GM12874 (cell line): Measurements from ENCODE around the gene P2RY13.

Source experiments
- CTCF ChIP-seq: IDR thresholded peaks from 2 replicates; pipeline ENCODE4 v1.5.1; 2011; ENCODE audit warnings: low read depth, mild to moderate bottlenecking, control low read depth, low read length, moderate library complexity; ENCODE audit not compliant: insufficient read depth

P2RY13 gene

DNA sequence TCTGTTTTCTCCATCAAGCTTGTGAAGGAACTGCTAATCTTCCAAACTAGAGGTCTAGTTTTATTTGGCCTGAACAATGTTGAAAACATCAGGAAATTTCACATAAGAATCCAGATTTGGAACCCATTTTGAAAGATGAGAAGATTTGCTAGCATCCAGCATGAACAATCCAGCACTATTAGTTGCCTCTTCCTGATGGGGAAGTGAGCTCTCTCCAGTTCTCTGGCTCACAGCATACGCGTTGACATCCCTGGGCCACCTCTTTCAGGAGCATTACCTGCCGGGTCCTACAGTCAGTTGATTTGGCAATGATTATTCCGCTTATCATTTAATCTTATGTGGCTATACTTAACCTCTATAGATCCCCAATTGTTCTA lies 23.6 kb downstream of the P2RY13 start:
- TF ChIP-seq CTCF: no peak

GRCh38 chr3:151305060-151305774 lies 24.1 kb downstream of the P2RY13 start:
- no peak for TF ChIP-seq CTCF

GRCh38 chr3:151303751-151304150 lies 25.6 kb downstream of the P2RY13 start:
- TF ChIP-seq CTCF: no peak

GRCh38 chr3:151301787-151302186 lies 27.6 kb downstream of the P2RY13 start:
- TF ChIP-seq CTCF: no peak

GRCh38 chr3:151300539-151300938 lies 28.8 kb downstream of the P2RY13 start:
- no peak for TF ChIP-seq CTCF

GRCh38 chr3:151299006-151299405 lies 30.3 kb downstream of the P2RY13 start:
- TF ChIP-seq CTCF: no peak

DNA sequence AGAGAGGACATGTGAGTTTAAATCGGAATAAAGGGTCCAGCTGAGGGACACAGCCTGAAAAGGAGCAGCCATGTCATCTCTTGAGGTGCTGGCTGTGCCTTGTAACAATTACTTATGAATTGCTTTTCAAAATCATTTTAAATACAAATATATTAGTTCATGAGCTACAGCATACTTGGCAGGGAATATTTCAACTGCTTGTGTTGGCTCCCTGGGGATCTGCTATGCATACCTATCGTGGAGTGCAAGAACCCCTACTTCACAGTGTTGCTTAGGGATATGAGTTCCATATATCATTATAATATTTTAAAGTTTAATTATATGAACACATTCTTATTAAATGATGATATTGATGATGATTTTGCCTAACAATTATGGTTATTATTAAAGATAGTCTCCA lies 31.9 kb downstream of the P2RY13 start:
- no peak for TF ChIP-seq CTCF
